Lower lobe of right lung (tissue), 2 donors: ENCODE results near the gene ITM2B. TPM values are rescaled to one million over a fixed set of nuclear protein-coding genes. Genes with fewer than 3 reads are reported as not detected.

Experiments used
- ATAC-seq, 2 donors: fragments of 200-7000 bp; cut with Tn5 transposase; one replicate each; pipeline ENCODE4 v1.9.1; 2020 to 2022; ENCODE audit warnings: mild to moderate bottlenecking in 2 of 2, moderate library complexity in 2 of 2
- DNase-seq: peaks from one replicate; pipeline ENCODE4 v3.0.0-alpha.2; 2020
- H3K27ac ChIP-seq: fragments of 200-600 bp; one replicate; pipeline ENCODE4 v1.8.0; 2022
- H3K27me3 ChIP-seq: fragments of 200-600 bp; one replicate; pipeline ENCODE4 v1.8.0; 2022; ENCODE audit warnings: low read depth
- H3K36me3 ChIP-seq: fragments of 200-600 bp; one replicate; pipeline ENCODE4 v1.8.0; 2022; ENCODE audit warnings: mild to moderate bottlenecking
- H3K4me1 ChIP-seq: fragments of 200-600 bp; one replicate; pipeline ENCODE4 v1.8.0; 2022
- H3K4me3 ChIP-seq: fragments of 200-600 bp; one replicate; pipeline ENCODE4 v1.8.0; 2022; ENCODE audit warnings: mild to moderate bottlenecking
- H3K9me3 ChIP-seq: fragments of 200-600 bp; one replicate; pipeline ENCODE4 v1.8.0; 2022
- CTCF ChIP-seq: fragments of 200-600 bp; IDR thresholded peaks from one replicate; pipeline ENCODE4 v1.8.0; 2022; ENCODE audit warnings: antibody characterized with exemption, mild to moderate bottlenecking
- intact Hi-C: fragments of 100-400 bp; cut with DNase I; formaldehyde crosslinking; loops from one replicate; pipeline ENCODE4 v1.11.0; 2022
- total RNA-seq: library from RNA; stranded (reverse); fragmentation: NEBNext Ultra II Directional; extraction: Animal tissue kit (Norgen Biotek cat#: 25700); gene quantifications from one replicate; pipeline ENCODE4 v1.2.1, GENCODE V29; 2021
- donor health status: DM: no; HTN: yes; CAD: no; lungs with severe emphysema.

The ITM2B gene
- total RNA-seq, 1 donor from 2014 or later, result 834 TPM

- Histone ChIP-seq H3K4me1 (peaks cover 31% of the 10 kb centered on the region), H3K9me3 (no peaks in the 10 kb centered on the region), H3K27ac (peak overlapping the region; percentile 78), H3K4me3 (no peak overlapping the region), H3K36me3 (no peaks in the 10 kb centered on the region), H3K27me3 (no peaks in the 10 kb centered on the region)
- ATAC-seq (peak; percentile 68 to 70), DNase-seq (no peak)
- intact Hi-C loops, result no loop called here
- no peak for TF ChIP-seq CTCF
Observed at GRCh38 chr13:48220981-48221685, 11.9 kb upstream of the ITM2B start.

- DNase-seq, result no peak
- no peak for TF ChIP-seq CTCF
- peak overlapping the region; percentile 37 for H3K4me3 ChIP-seq
- H3K36me3 ChIP-seq, result no peaks in the 10 kb centered on the region
- intact Hi-C loops, result no loop called here
- no peaks in the 10 kb centered on the region for H3K9me3 ChIP-seq
- H3K27ac ChIP-seq, result peak overlapping the region; percentile 78
- ATAC-seq, result peak; percentile 76 to 78
- H3K27me3 ChIP-seq, result no peaks in the 10 kb centered on the region
- H3K4me1 ChIP-seq, result peaks cover 31% of the 10 kb centered on the region
Observed at GRCh38 chr13:48221686-48222187, 11.3 kb upstream of the ITM2B start.

DNA sequence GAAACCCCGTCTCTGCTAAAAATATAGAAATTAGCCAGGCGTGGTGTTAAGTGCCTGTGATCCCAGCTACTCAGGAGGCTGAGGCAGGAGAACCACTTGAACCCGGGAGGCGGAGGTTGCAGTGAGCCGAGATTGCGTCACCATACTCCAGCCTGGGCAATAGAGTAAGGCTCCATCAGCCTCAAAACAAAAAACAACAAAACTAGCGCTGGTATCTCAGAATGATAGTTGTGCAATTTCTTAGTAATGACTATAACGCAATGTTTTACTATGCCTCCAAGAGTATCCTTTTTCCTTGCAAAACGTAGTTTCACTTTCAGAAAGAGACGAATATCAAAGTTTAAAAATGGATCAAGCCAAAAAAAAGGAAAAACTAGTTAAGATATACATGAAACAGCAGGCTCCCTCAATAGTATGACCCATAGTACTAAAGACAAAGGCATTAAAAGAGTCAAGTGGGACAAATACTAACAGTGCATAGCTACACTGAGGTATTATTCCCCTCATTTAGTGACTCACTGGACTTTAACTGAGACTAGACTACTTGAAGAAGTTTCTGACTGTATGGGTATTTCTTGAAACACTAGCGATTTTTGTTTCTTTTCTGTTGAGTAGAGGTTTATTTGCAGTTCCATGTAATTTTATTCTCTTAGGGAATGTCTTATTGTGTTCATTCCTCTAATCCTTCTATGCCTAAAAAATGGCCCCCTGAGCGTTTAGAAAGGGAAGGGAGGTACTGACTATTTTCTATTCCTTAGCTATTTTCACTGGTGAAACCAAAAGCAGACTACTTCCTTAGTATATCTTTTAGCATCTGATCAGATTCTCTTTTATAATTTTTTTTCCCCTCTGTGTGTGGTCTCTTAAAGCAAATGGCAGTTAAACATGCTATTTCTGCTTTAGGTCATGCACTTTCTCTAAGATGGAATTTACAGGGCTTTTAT, 10.4 kb upstream of the ITM2B start:
- H3K27ac ChIP-seq, result peak overlapping the region; percentile 78
- ATAC-seq, result peak; percentile 85 to 91
- peak overlapping the region; percentile 37 for H3K4me3 ChIP-seq
- no peaks in the 10 kb centered on the region for H3K27me3 ChIP-seq
- H3K9me3 ChIP-seq, result no peaks in the 10 kb centered on the region
- H3K36me3 ChIP-seq, result no peaks in the 10 kb centered on the region
- peaks cover 31% of the 10 kb centered on the region for H3K4me1 ChIP-seq
- intact Hi-C loops, result no loop called here
- no peak for TF ChIP-seq CTCF
- DNase-seq, result peak; percentile 73

DNA sequence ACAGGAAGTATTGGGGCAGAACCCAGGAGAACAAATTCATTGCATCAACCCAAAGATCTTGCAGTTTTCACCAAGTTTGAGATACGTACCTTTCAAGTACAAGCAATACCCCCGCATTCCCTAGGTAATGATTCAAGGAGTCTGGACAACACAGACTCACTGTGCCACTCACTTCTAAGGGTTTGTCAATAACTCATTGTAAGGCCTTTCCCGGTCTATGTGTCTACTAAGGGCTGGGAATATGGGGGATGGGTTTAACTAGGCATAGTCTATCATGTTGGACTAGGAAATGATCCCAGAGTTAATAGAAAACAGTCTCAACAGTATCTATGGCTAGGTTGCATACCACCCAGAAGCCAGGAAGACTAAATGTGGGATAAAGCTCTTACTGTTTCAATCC, 8.3 kb upstream of the ITM2B start:
- Histone ChIP-seq H3K4me1 (peaks cover 31% of the 10 kb centered on the region), H3K27me3 (no peaks in the 10 kb centered on the region), H3K36me3 (no peaks in the 10 kb centered on the region), H3K27ac (no peak overlapping the region), H3K9me3 (no peaks in the 10 kb centered on the region), H3K4me3 (no peak overlapping the region)
- no peak for TF ChIP-seq CTCF
- ATAC-seq (no peak), DNase-seq (no peak)
- intact Hi-C loops, result no loop called here

- ATAC-seq (no peak), DNase-seq (no peak)
- H3K27me3 ChIP-seq, result no peaks in the 10 kb centered on the region
- H3K9me3 ChIP-seq, result no peaks in the 10 kb centered on the region
- no peak overlapping the region for H3K4me3 ChIP-seq
- TF ChIP-seq CTCF, result no peak
- peaks cover 12% of the 10 kb centered on the region for H3K4me1 ChIP-seq
- no peaks in the 10 kb centered on the region for H3K36me3 ChIP-seq
- H3K27ac ChIP-seq, result no peak overlapping the region
- intact Hi-C loops, result no loop called here
Observed at GRCh38 chr13:48230541-48230940, 2.5 kb upstream of the ITM2B start.
